Measurements from ENCODE around the gene STARD3NL. TPM values are rescaled to one million over a fixed set of nuclear protein-coding genes. Genes with fewer than 3 reads are reported as not detected.

Gene STARD3NL
- total RNA-seq, result 10 to 100 TPM; 12.8 TPM
- polyA plus RNA-seq, result 10 to 100 TPM; 26.4 to 35.4 (median 32.8) TPM
- 14.8 to 33.1 (median 20.9) reads per million in 6 experiments for total RNA-seq

- Mint-ChIP-seq H3K9me3 (no peaks in the 10 kb centered on the region), H3K4me1 (peaks cover 23 to 41% (median 33%) of the 10 kb centered on the region in 4 donors), H3K36me3 (peaks cover 0 to under 1% (median 0%) of the 10 kb centered on the region in 3 donors), H3K27me3 (peaks cover 0 to 15% (median 8%) of the 10 kb centered on the region in 5 donors), H3K27ac (peak within 1 kb of the TSS; percentile 89 to 98 (median 96)), H3K4me3 (peak within 1 kb of the TSS; percentile 91 to 99 (median 98))
- POLR2A ChIA-PET, result interaction anchor here (0.6 to 1.0 kb wide), 4 partner anchors 37 to 192 kb away, joined by 3 read pairs; no protein-coding TSS in a partner anchor
- DNase-seq (peak; percentile 74 to 97 (median 92)), ATAC-seq (peak; percentile 95 to 97)
These were observed at the start of gene STARD3NL for GRCh38 chr7:38178004-38178694. Gene STARD3NL (plus strand): TSS chr7:38178245. CDS start chr7:38207505, 29,260 bp downstream.

GRCh38 chr7:38129162-38129561 is 48.9 kb upstream of the STARD3NL start:
- Mint-ChIP-seq H3K4me1 (peaks cover 0 to 2% (median 0%) of the 10 kb centered on the region in 4 donors), H3K36me3 (no peaks in the 10 kb centered on the region), H3K27me3 (peaks cover 6 to 36% (median 17%) of the 10 kb centered on the region in 5 donors), H3K9me3 (no peaks in the 10 kb centered on the region), H3K27ac (no peak overlapping the region), H3K4me3 (no peak overlapping the region)
- POLR2A ChIA-PET, result no interaction called here
- DNase-seq (no peak), ATAC-seq (no peak)

GRCh38 chr7:38129579-38129978 is 48.5 kb upstream of the STARD3NL start:
- Mint-ChIP-seq H3K27me3 (peaks cover 6 to 36% (median 17%) of the 10 kb centered on the region in 5 donors), H3K4me1 (peaks cover 0 to 2% (median 0%) of the 10 kb centered on the region in 4 donors), H3K4me3 (no peak overlapping the region), H3K36me3 (no peaks in the 10 kb centered on the region), H3K9me3 (no peaks in the 10 kb centered on the region), H3K27ac (no peak overlapping the region)
- no peak for DNase-seq
- POLR2A ChIA-PET, result no interaction called here
- no peak for ATAC-seq

- no peaks in the 10 kb centered on the region for H3K36me3 Mint-ChIP-seq
- H3K4me1 Mint-ChIP-seq, result no peaks in the 10 kb centered on the region
- peaks cover 0 to 4% (median 1%) of the 10 kb centered on the region in 5 donors for H3K27me3 Mint-ChIP-seq
- DNase-seq (no peak), ATAC-seq (no peak)
- POLR2A ChIA-PET, result no interaction called here
- no peaks in the 10 kb centered on the region for H3K9me3 Mint-ChIP-seq
- H3K4me3 Mint-ChIP-seq, result no peak overlapping the region
- no peak overlapping the region for H3K27ac Mint-ChIP-seq
These were observed 39.9 kb upstream of the STARD3NL start for GRCh38 chr7:38138171-38138570.

- H3K36me3 Mint-ChIP-seq, result no peaks in the 10 kb centered on the region
- no peaks in the 10 kb centered on the region for H3K4me1 Mint-ChIP-seq
- H3K4me3 Mint-ChIP-seq, result no peak overlapping the region
- no peaks in the 10 kb centered on the region for H3K9me3 Mint-ChIP-seq
- POLR2A ChIA-PET, result no interaction called here
- no peak for ATAC-seq
- peaks cover 0 to 7% (median under 1%) of the 10 kb centered on the region in 5 donors for H3K27me3 Mint-ChIP-seq
- DNase-seq, result no peak
- H3K27ac Mint-ChIP-seq, result no peak overlapping the region
These were observed 36.9 kb upstream of the STARD3NL start for GRCh38 chr7:38141187-38141586.

- no peak for DNase-seq
- H3K27me3 Mint-ChIP-seq, result peaks cover 0 to 9% (median 0%) of the 10 kb centered on the region in 5 donors
- H3K4me3 Mint-ChIP-seq, result no peak overlapping the region
- no peak overlapping the region for H3K27ac Mint-ChIP-seq
- H3K36me3 Mint-ChIP-seq, result no peaks in the 10 kb centered on the region
- no peaks in the 10 kb centered on the region for H3K4me1 Mint-ChIP-seq
- no peak for ATAC-seq
- no peaks in the 10 kb centered on the region for H3K9me3 Mint-ChIP-seq
- POLR2A ChIA-PET, result no interaction called here
These were observed 35.3 kb upstream of the STARD3NL start for GRCh38 chr7:38142736-38143135.

- no peaks in the 10 kb centered on the region for H3K9me3 Mint-ChIP-seq
- DNase-seq, result no peak
- no peak for ATAC-seq
- H3K27ac Mint-ChIP-seq, result no peak overlapping the region
- POLR2A ChIA-PET, result no interaction called here
- no peaks in the 10 kb centered on the region for H3K4me1 Mint-ChIP-seq
- H3K36me3 Mint-ChIP-seq, result no peaks in the 10 kb centered on the region
- peaks cover 0 to 14% (median 5%) of the 10 kb centered on the region in 5 donors for H3K27me3 Mint-ChIP-seq
- no peak overlapping the region for H3K4me3 Mint-ChIP-seq
These were observed 31.0 kb upstream of the STARD3NL start for GRCh38 chr7:38147005-38147404.

GRCh38 chr7:38151556-38151955 is 26.5 kb upstream of the STARD3NL start:
- DNase-seq (no peak), ATAC-seq (no peak)
- H3K4me1 Mint-ChIP-seq, result no peaks in the 10 kb centered on the region
- H3K27ac Mint-ChIP-seq, result no peak overlapping the region
- H3K4me3 Mint-ChIP-seq, result no peak overlapping the region
- peaks cover 2 to 16% (median 5%) of the 10 kb centered on the region in 5 donors for H3K27me3 Mint-ChIP-seq
- POLR2A ChIA-PET, result no interaction called here
- peaks cover 0 to 19% (median 10%) of the 10 kb centered on the region in 9 donors for H3K9me3 Mint-ChIP-seq
- peaks cover 0 to 17% (median 8%) of the 10 kb centered on the region in 3 donors for H3K36me3 Mint-ChIP-seq

- Mint-ChIP-seq H3K27me3 (peaks cover 0 to 16% (median 3%) of the 10 kb centered on the region in 5 donors), H3K27ac (no peak overlapping the region), H3K4me1 (no peaks in the 10 kb centered on the region), H3K4me3 (no peak overlapping the region), H3K36me3 (peaks cover 0 to 20% (median 9%) of the 10 kb centered on the region in 3 donors), H3K9me3 (peaks cover 0 to 21% (median 11%) of the 10 kb centered on the region in 9 donors)
- DNase-seq, result no peak
- POLR2A ChIA-PET, result no interaction called here
- no peak for ATAC-seq
These were observed 24.5 kb upstream of the STARD3NL start for GRCh38 chr7:38153515-38153914.

- no peak overlapping the region for H3K4me3 Mint-ChIP-seq
- H3K36me3 Mint-ChIP-seq, result peaks cover 0 to 20% (median 9%) of the 10 kb centered on the region in 3 donors
- POLR2A ChIA-PET, result no interaction called here
- peaks cover 0 to 21% (median 11%) of the 10 kb centered on the region in 9 donors for H3K9me3 Mint-ChIP-seq
- ATAC-seq (no peak), DNase-seq (no peak)
- H3K27ac Mint-ChIP-seq, result no peak overlapping the region
- no peaks in the 10 kb centered on the region for H3K4me1 Mint-ChIP-seq
- H3K27me3 Mint-ChIP-seq, result peaks cover 0 to 12% (median 4%) of the 10 kb centered on the region in 5 donors
These were observed 23.8 kb upstream of the STARD3NL start for GRCh38 chr7:38154278-38154677.

GRCh38 chr7:38160003-38160571 is 18.0 kb upstream of the STARD3NL start:
- no peak for ATAC-seq
- Mint-ChIP-seq H3K4me1 (no peaks in the 10 kb centered on the region), H3K27ac (no peak overlapping the region), H3K27me3 (peaks cover 7 to 24% (median 9%) of the 10 kb centered on the region in 5 donors), H3K4me3 (no peak overlapping the region), H3K36me3 (peaks cover 0 to 17% (median 10%) of the 10 kb centered on the region in 3 donors), H3K9me3 (peaks cover 0 to 16% (median 9%) of the 10 kb centered on the region in 9 donors)
- POLR2A ChIA-PET, result no interaction called here
- no peak for DNase-seq

- Mint-ChIP-seq H3K27ac (no peak overlapping the region), H3K9me3 (peaks cover 0 to 6% (median 0%) of the 10 kb centered on the region in 9 donors), H3K27me3 (peaks cover 5 to 24% (median 9%) of the 10 kb centered on the region in 5 donors), H3K4me3 (no peak overlapping the region), H3K4me1 (no peaks in the 10 kb centered on the region), H3K36me3 (peaks cover 0 to 1% (median 0%) of the 10 kb centered on the region in 3 donors)
- POLR2A ChIA-PET, result no interaction called here
- ATAC-seq (no peak), DNase-seq (no peak)
These were observed 16.0 kb upstream of the STARD3NL start for GRCh38 chr7:38162036-38162435.

GRCh38 chr7:38163671-38164070 is 14.4 kb upstream of the STARD3NL start:
- POLR2A ChIA-PET, result no interaction called here
- no peak overlapping the region for H3K27ac Mint-ChIP-seq

More at GRCh38 chr7:38163671-38164070, 14.4 kb upstream of the STARD3NL start:
- H3K27me3 Mint-ChIP-seq, result peaks cover 5 to 24% (median 9%) of the 10 kb centered on the region in 5 donors
- no peak for ATAC-seq
- peaks cover 0 to 6% (median 0%) of the 10 kb centered on the region in 9 donors for H3K9me3 Mint-ChIP-seq
- H3K4me1 Mint-ChIP-seq, result no peaks in the 10 kb centered on the region
- H3K4me3 Mint-ChIP-seq, result no peak overlapping the region
- peaks cover 0 to 1% (median 0%) of the 10 kb centered on the region in 3 donors for H3K36me3 Mint-ChIP-seq
- DNase-seq, result no peak
